GM19395 (cell line): ENCODE data around the gene CBLN4.

Source experiments
- ATAC-seq: cut with Tn5 transposase; IDR thresholded peaks from one replicate; pipeline ENCODE4 v1.9.1; 2021; ENCODE audit warnings: mild to moderate bottlenecking, moderate library complexity; ENCODE audit not compliant: unreplicated experiment

Gene CBLN4

GRCh38 chr20:55947701-55948100, 57.6 kb downstream of the CBLN4 start:
- no peak for ATAC-seq
